Small intestine (tissue), 7 donors: ENCODE results near the gene FUOM. TPM values are rescaled to one million over a fixed set of nuclear protein-coding genes. Genes with fewer than 3 reads are reported as not detected.
A peak's percentile ranks its signal among the peaks of the same experiment; 100 is the strongest.

ENCODE experiments used
- DNase-seq, 2 donors: peaks; one replicate each; pipeline versions ENCODE4 v3.0.0 to v3.0.0-alpha.2; 2013
- FAIRE-seq: peaks from 2 replicates; lab custom pipeline; 2012; peaks lifted over from hg19 to GRCh38; lab: Jason Lieb, UNC
- H3K27ac ChIP-seq, 3 donors: one replicate each; pipeline ENCODE4 v1.5.1; 2013; ENCODE audit warnings: low read length in 2 of 3, mild to moderate bottlenecking in 2 of 3, control low read depth in 1 of 3, inconsistent platforms in 1 of 3, low read depth in 1 of 3, moderate library complexity in 1 of 3
- H3K27me3 ChIP-seq, 3 donors: one replicate each; pipeline ENCODE4 v1.6.1; 2013; ENCODE audit warnings: low read length in 3 of 3, inconsistent platforms in 1 of 3; ENCODE audit not compliant: control insufficient read depth in 3 of 3, insufficient read depth in 3 of 3
- H3K36me3 ChIP-seq, 3 donors: one replicate each; pipeline ENCODE4 v1.6.1; 2013; ENCODE audit warnings: low read length in 3 of 3, inconsistent platforms in 1 of 3, low read depth in 1 of 3, mild to moderate bottlenecking in 1 of 3, moderate library complexity in 1 of 3; ENCODE audit not compliant: control insufficient read depth in 3 of 3, insufficient read depth in 2 of 3
- H3K4me1 ChIP-seq, 3 donors: one replicate each; pipeline ENCODE4 v1.6.1; 2013; ENCODE audit warnings: low read length in 2 of 3, inconsistent platforms in 1 of 3, low read depth in 1 of 3, mild to moderate bottlenecking in 1 of 3, moderate library complexity in 1 of 3; ENCODE audit not compliant: control insufficient read depth in 3 of 3, insufficient read depth in 2 of 3
- H3K4me3 ChIP-seq, 3 donors: one replicate each; pipeline ENCODE4 v1.5.1; 2013; ENCODE audit warnings: low read length in 3 of 3, control low read depth in 1 of 3, inconsistent platforms in 1 of 3, low read depth in 1 of 3, mild to moderate bottlenecking in 1 of 3, moderate library complexity in 1 of 3
- H3K9me3 ChIP-seq, 2 donors: one replicate each; pipeline ENCODE4 v1.6.1; 2013; ENCODE audit warnings: low read depth in 1 of 2, low read length in 1 of 2; ENCODE audit not compliant: control insufficient read depth in 2 of 2, insufficient read depth in 1 of 2
- WGBS, 3 donors: extraction: QIAGEN DNeasy Blood & Tissue Kit; methylation state at CpG; one replicate each; pipeline ENCODE4 v1.1.7; 2013; 5-methylcytosine and 5-hydroxymethylcytosine counted together
- polyA plus RNA-seq, 4 donors: library from polyadenylated mRNA; stranded (reverse) in 3 of 4; unstranded in 1 of 4; fragments of 200-250 nt in 3 of 4; fragments of 120-200 nt in 1 of 4; gene quantifications; one replicate each; pipeline versions ENCODE4 v1.2.1 to v1.2.3, GENCODE V29; 2013
- donor health status: healthy with polysubstance abuse.
- donor health status: control.
- donor health status: control.
- donor health status: Bipolar disorder and iron deficiency.
- donor health status: healthy.

FUOM gene
- polyA plus RNA-seq, 4 donors = 62.5 to 320 (median 165) TPM

- no peaks in the 10 kb centered on the region for H3K27me3 ChIP-seq
Observed at GRCh38 chr10:133310399-133310755, 47.4 kb downstream of the FUOM start.

GRCh38 chr10:133309720-133310398, 48.0 kb downstream of the FUOM start:
- FAIRE-seq (no peak), DNase-seq (peak in 1 of 2 donors; percentile 67)
- WGBS, 3 donors = 21 to 73% (median 41%) methylated on average over 33 of the region's 33 CpGs
- Histone ChIP-seq H3K27ac (peak overlapping the region in 2 of 3 donors; percentile 38 to 98), H3K36me3 (peaks cover 0 to 46% (median 4%) of the 10 kb centered on the region in 3 donors), H3K4me3 (peak overlapping the region in 1 of 3 donors; percentile 36), H3K9me3 (no peaks in the 10 kb centered on the region), H3K4me1 (peaks cover 0 to 12% (median 7%) of the 10 kb centered on the region in 3 donors), H3K27me3 (no peaks in the 10 kb centered on the region)

More at GRCh38 chr10:133310399-133310755, 47.4 kb downstream of the FUOM start:
- FAIRE-seq (no peak), DNase-seq (no peak)
- 91 to 96% (median 93%) methylated on average over 16 of the region's 16 CpGs for WGBS, 3 donors
- Histone ChIP-seq H3K4me3 (no peak overlapping the region), H3K9me3 (no peaks in the 10 kb centered on the region), H3K36me3 (peaks cover 0 to 44% (median 4%) of the 10 kb centered on the region in 3 donors), H3K27ac (no peak overlapping the region), H3K4me1 (peaks cover 0 to 12% (median 7%) of the 10 kb centered on the region in 3 donors)

GRCh38 chr10:133309100-133309719, 48.6 kb downstream of the FUOM start:
- H3K4me1 ChIP-seq = peaks cover 0 to 12% (median 7%) of the 10 kb centered on the region in 3 donors
- peak overlapping the region; percentile 84 to 98 (median 91) for H3K27ac ChIP-seq
- peak overlapping the region; percentile 93 to 97 (median 96) for H3K4me3 ChIP-seq
- H3K36me3 ChIP-seq = peaks cover 0 to 46% (median 4%) of the 10 kb centered on the region in 3 donors
- peak; percentile 94 to 97 for DNase-seq
- H3K27me3 ChIP-seq = no peaks in the 10 kb centered on the region
- WGBS, 3 donors = 9 to 20% (median 11%) methylated on average over 24 to 46 of the region's 46 CpGs
- H3K9me3 ChIP-seq = no peaks in the 10 kb centered on the region
- FAIRE-seq = no peak

GRCh38 chr10:133308421-133309099, 49.3 kb downstream of the FUOM start, which contains the start of the genes TUBGCP2 and ZNF511:
Gene TUBGCP2 (minus strand): TSS chr10:133308872. CDS start chr10:133302941, 5,931 bp downstream.
Gene ZNF511 (plus strand): TSS chr10:133308914. CDS start chr10:133308944, 30 bp downstream.
- Histone ChIP-seq H3K27me3 (no peaks in the 10 kb centered on the region), H3K4me1 (peaks cover 0 to 12% (median 7%) of the 10 kb centered on the region in 3 donors), H3K36me3 (peaks cover 0 to 50% (median 4%) of the 10 kb centered on the region in 3 donors), H3K9me3 (no peaks in the 10 kb centered on the region), H3K4me3 (peak within 1 kb of the TSS; percentile 93 to 97 (median 96)), H3K27ac (peak within 1 kb of the TSS; percentile 84 to 98 (median 91))
- 0% methylated on average over 45 to 89 of the region's 89 CpGs for WGBS, 3 donors
- peak; percentile 78 to 96 for DNase-seq
- no peak for FAIRE-seq

GRCh38 chr10:133307776-133308420, 49.9 kb downstream of the FUOM start:
- Histone ChIP-seq H3K4me3 (peak overlapping the region; percentile 93 to 97 (median 96)), H3K27me3 (no peaks in the 10 kb centered on the region), H3K9me3 (no peaks in the 10 kb centered on the region), H3K27ac (peak overlapping the region; percentile 84 to 98 (median 91)), H3K4me1 (peaks cover 0 to 12% (median 7%) of the 10 kb centered on the region in 3 donors), H3K36me3 (peaks cover 0 to 50% (median 3%) of the 10 kb centered on the region in 3 donors)
- FAIRE-seq (no peak), DNase-seq (peak; percentile 88 to 95)
- WGBS, 3 donors = 1 to 3% (median 1%) methylated on average over 25 of the region's 25 CpGs

- H3K27me3 ChIP-seq = no peaks in the 10 kb centered on the region
- DNase-seq (no peak), FAIRE-seq (no peak)
- H3K4me1 ChIP-seq = peaks cover 0 to 12% (median 7%) of the 10 kb centered on the region in 3 donors
- WGBS, 3 donors = 88 to 90% (median 88%) methylated on average over 17 of the region's 17 CpGs
- peaks cover 0 to 49% (median 0%) of the 10 kb centered on the region in 3 donors for H3K36me3 ChIP-seq
- no peaks in the 10 kb centered on the region for H3K9me3 ChIP-seq
- H3K27ac ChIP-seq = peak overlapping the region in 1 of 3 donors; percentile 98
- H3K4me3 ChIP-seq = no peak overlapping the region
Observed at GRCh38 chr10:133306941-133307379, 50.9 kb downstream of the FUOM start.

GRCh38 chr10:133306097-133306476, 51.7 kb downstream of the FUOM start:
- Histone ChIP-seq H3K9me3 (no peaks in the 10 kb centered on the region), H3K27ac (peak overlapping the region in 1 of 3 donors; percentile 81), H3K36me3 (peaks cover 0 to 48% (median 0%) of the 10 kb centered on the region in 3 donors), H3K4me1 (peaks cover 0 to 12% (median 7%) of the 10 kb centered on the region in 3 donors), H3K27me3 (no peaks in the 10 kb centered on the region), H3K4me3 (no peak overlapping the region)
- 92 to 95% (median 94%) methylated on average over 5 of the region's 5 CpGs for WGBS, 3 donors
- FAIRE-seq (no peak), DNase-seq (no peak)
